ENCODE data around the gene CCDC88A. TPM values are rescaled to one million over a fixed set of nuclear protein-coding genes. Genes with fewer than 3 reads are reported as not detected.
"Not testable (repeated sequence)": the region's sequence is repeated elsewhere in the genome, so short reads cannot be mapped to it uniquely, and the experiment has no call there.

CCDC88A gene
- total RNA-seq, 2 experiments from 2014 or later = 109 to 110 TPM

GRCh38 chr2:55442045-55442760, 22.5 kb upstream of the CCDC88A start:
- H3K4me2 ChIP-seq (ENCODE audit: low read length); H2AFZ ChIP-seq (ENCODE audit: low read length); H3K4me3 ChIP-seq (ENCODE audit: low read depth, low read length, poor library complexity, severe bottlenecking); H3K9me3 ChIP-seq (ENCODE audit: low read length); H3K36me3 ChIP-seq (ENCODE audit: insufficient read depth, low read length); intact Hi-C loops (cut with micrococcal nuclease; ENCODE audit: unreplicated experiment); BruUV-seq (replicated peaks); DNase-seq (ENCODE audit: low spot score); CTCF ChIA-PET (ENCODE audit: unreplicated experiment); H4K20me1 ChIP-seq (ENCODE audit: insufficient read depth, low read length); H3K4me1 ChIP-seq (ENCODE audit: insufficient read depth, low read length, poor library complexity, severe bottlenecking); H3K27ac ChIP-seq (ENCODE audit: low read depth, low read length, poor library complexity, severe bottlenecking); H3K9me2 ChIP-seq (ENCODE audit: insufficient read depth, low read length); H3K79me2 ChIP-seq (ENCODE audit: insufficient read depth, low read depth, low read length): not testable (repeated sequence)
- POLR2A ChIA-PET = interaction anchor here (0.7 kb wide), 2 partner anchors 9 to 56 kb away, joined by 3 to 4 read pairs; no protein-coding TSS in a partner anchor

- no peaks in the 10 kb centered on the region for H3K36me3 ChIP-seq (ENCODE audit: insufficient read depth, low read length)
- ChIA-PET CTCF (ENCODE audit: unreplicated experiment) (no interaction called here), POLR2A (interaction anchor here (0.6 to 0.7 kb wide), 4 partner anchors 10 to 469 kb away, joined by 3 to 4 read pairs (median 4); no protein-coding TSS in a partner anchor)
- no peaks in the 10 kb centered on the region for H3K4me1 ChIP-seq (ENCODE audit: insufficient read depth, low read length, poor library complexity, severe bottlenecking)
- H3K4me2 ChIP-seq (ENCODE audit: low read length) = no peak overlapping the region
- TF ChIP-seq CTCF (conservative IDR thresholded peaks at IDR 0.05; ENCODE audit: low read length) (no peak), EZH2phosphoT487 (IDR thresholded peaks at IDR 0.05; ENCODE audit: borderline replicate concordance, low read depth, low read length) (no peak)
- no peak overlapping the region for H2AFZ ChIP-seq (ENCODE audit: low read length)
- H3K9me3 ChIP-seq (ENCODE audit: low read length) = no peaks in the 10 kb centered on the region
- no peaks in the 10 kb centered on the region for H4K20me1 ChIP-seq (ENCODE audit: insufficient read depth, low read length)
- no peak overlapping the region for H3K27ac ChIP-seq (ENCODE audit: low read depth, low read length, poor library complexity, severe bottlenecking)
- intact Hi-C loops (cut with micrococcal nuclease; ENCODE audit: unreplicated experiment) = no loop called here
- H3K79me2 ChIP-seq (ENCODE audit: insufficient read depth, low read depth, low read length) = no peaks in the 10 kb centered on the region
- no peak overlapping the region for H3K4me3 ChIP-seq (ENCODE audit: low read depth, low read length, poor library complexity, severe bottlenecking)
- no TSS peak for BruUV-seq (replicated peaks)
- H3K9me2 ChIP-seq (ENCODE audit: insufficient read depth, low read length) = no peaks in the 10 kb centered on the region
- no peak for DNase-seq (ENCODE audit: low spot score)
Observed at GRCh38 chr2:55441280-55441892, 21.7 kb upstream of the CCDC88A start.

- H4K20me1 ChIP-seq (ENCODE audit: insufficient read depth, low read length) = no peaks in the 10 kb centered on the region
- no peak overlapping the region for H3K4me3 ChIP-seq (ENCODE audit: low read depth, low read length, poor library complexity, severe bottlenecking)
- intact Hi-C loops (cut with micrococcal nuclease; ENCODE audit: unreplicated experiment) = no loop called here
- no peak overlapping the region for H3K4me2 ChIP-seq (ENCODE audit: low read length)
- ChIA-PET CTCF (ENCODE audit: unreplicated experiment) (no interaction called here), POLR2A (interaction anchor here (0.7 to 1.3 kb wide), 2 partner anchors 95 to 1671 kb away, joined by 3 read pairs; partner anchors contain the start of gene CHAC2)
- TF ChIP-seq CTCF (conservative IDR thresholded peaks at IDR 0.05; ENCODE audit: low read length) (no peak), EZH2phosphoT487 (IDR thresholded peaks at IDR 0.05; ENCODE audit: borderline replicate concordance, low read depth, low read length) (no peak)
- BruUV-seq (replicated peaks) = no TSS peak
- H2AFZ ChIP-seq (ENCODE audit: low read length) = no peak overlapping the region
- no peaks in the 10 kb centered on the region for H3K9me3 ChIP-seq (ENCODE audit: low read length)
- H3K79me2 ChIP-seq (ENCODE audit: insufficient read depth, low read depth, low read length) = no peaks in the 10 kb centered on the region
- H3K4me1 ChIP-seq (ENCODE audit: insufficient read depth, low read length, poor library complexity, severe bottlenecking) = no peaks in the 10 kb centered on the region
- no peak for DNase-seq (ENCODE audit: low spot score)
- no peaks in the 10 kb centered on the region for H3K36me3 ChIP-seq (ENCODE audit: insufficient read depth, low read length)
- H3K27ac ChIP-seq (ENCODE audit: low read depth, low read length, poor library complexity, severe bottlenecking) = no peak overlapping the region
- no peaks in the 10 kb centered on the region for H3K9me2 ChIP-seq (ENCODE audit: insufficient read depth, low read length)
Observed at GRCh38 chr2:55439101-55439397, 19.4 kb upstream of the CCDC88A start.
